Liver (tissue), 9 donors: ENCODE data around the gene ZNF138. TPM values are rescaled to one million over a fixed set of nuclear protein-coding genes. Genes with fewer than 3 reads are reported as not detected.

Experiments used
- DNase-seq: peaks from one replicate; pipeline ENCODE4 v3.0.0-alpha.2; 2017; ENCODE audit warnings: low spot score
- H3K27ac ChIP-seq, 2 donors: one replicate each; pipeline ENCODE4 v1.7.0; 2013; ENCODE audit warnings: inconsistent platforms in 2 of 2, low read length in 2 of 2, control low read depth in 1 of 2, low read depth in 1 of 2, mild to moderate bottlenecking in 1 of 2
- H3K27me3 ChIP-seq, 4 donors: one replicate each; pipeline versions ENCODE4 v1.6.1 to v1.7.0; 2013; ENCODE audit warnings: low read length in 3 of 4, inconsistent platforms in 1 of 4, mild to moderate bottlenecking in 1 of 4, moderate library complexity in 1 of 4; ENCODE audit not compliant: control insufficient read depth in 4 of 4, insufficient read depth in 4 of 4
- H3K36me3 ChIP-seq, 4 donors: one replicate each; pipeline versions ENCODE4 v1.6.1 to v1.7.0; 2013; ENCODE audit warnings: low read length in 3 of 4, mild to moderate bottlenecking in 3 of 4, low read depth in 1 of 4, moderate library complexity in 1 of 4; ENCODE audit not compliant: control insufficient read depth in 4 of 4, insufficient read depth in 3 of 4
- H3K4me1 ChIP-seq, 4 donors: one replicate each; pipeline versions ENCODE4 v1.6.1 to v1.7.0; 2013; ENCODE audit warnings: low read length in 3 of 4, mild to moderate bottlenecking in 3 of 4, moderate library complexity in 1 of 4; ENCODE audit not compliant: control insufficient read depth in 4 of 4, insufficient read depth in 4 of 4
- H3K4me3 ChIP-seq, 3 donors: one replicate each; pipeline versions ENCODE4 v1.6.1 to v1.7.0; 2013; ENCODE audit warnings: low read length in 3 of 3, control low read depth in 1 of 3, low read depth in 1 of 3, mild to moderate bottlenecking in 1 of 3
- H3K9ac ChIP-seq, 2 donors: one replicate each; pipeline ENCODE4 v1.7.0; 2013; ENCODE audit warnings: low read length in 2 of 2, mild to moderate bottlenecking in 2 of 2, moderate library complexity in 2 of 2, control low read depth in 1 of 2, low read depth in 1 of 2
- H3K9me3 ChIP-seq, 4 donors: one replicate each; pipeline versions ENCODE4 v1.6.1 to v1.7.0; 2013; ENCODE audit warnings: low read length in 3 of 4; ENCODE audit not compliant: control insufficient read depth in 4 of 4
- FOXA2 ChIP-seq: IDR thresholded peaks from 2 replicates; pipeline ENCODE4 v1.6.1; 2016; ENCODE audit warnings: antibody characterized with exemption
- GABPA ChIP-seq, 2 donors: IDR thresholded peaks in 1 of 2; conservative IDR thresholded peaks in 1 of 2; 2 replicates each; pipeline ENCODE4 v1.6.1; 2016; ENCODE audit warnings: antibody characterized with exemption in 2 of 2, mild to moderate bottlenecking in 1 of 2, moderate library complexity in 1 of 2
- HNF4A ChIP-seq, 2 donors: conservative IDR thresholded peaks; 2 replicates each; pipeline ENCODE4 v1.6.1; 2016; ENCODE audit warnings: antibody characterized with exemption in 2 of 2, mild to moderate bottlenecking in 2 of 2
- JUND ChIP-seq, 2 donors: IDR thresholded peaks; 2 replicates each; pipeline ENCODE4 v1.6.1; 2016; ENCODE audit warnings: antibody characterized with exemption in 2 of 2
- SP1 ChIP-seq: IDR thresholded peaks from 2 replicates; pipeline ENCODE4 v1.6.1; 2018; ENCODE audit warnings: antibody characterized with exemption, mild to moderate bottlenecking
- YY1 ChIP-seq: IDR thresholded peaks from 2 replicates; pipeline ENCODE4 v1.6.1; 2016; ENCODE audit warnings: antibody characterized with exemption, mild to moderate bottlenecking
- WGBS: extraction: QIAGEN DNeasy Blood & Tissue Kit; methylation state at CpG from one replicate; pipeline ENCODE4 v1.1.7; 2013; 5-methylcytosine and 5-hydroxymethylcytosine counted together
- polyA plus RNA-seq, 2 donors: library from polyadenylated mRNA; stranded (reverse) in 1 of 2; unstranded in 1 of 2; fragments of 200-250 nt in 1 of 2; fragments of >200 nt in 1 of 2; fragmentation: Nextera tagmentation in 1 of 2; extraction: Ambion mirVana in 1 of 2; gene quantifications; one replicate each; pipeline versions ENCODE4 v1.2.1 to v1.2.3, GENCODE V29; 2013 to 2015
- total RNA-seq, 2 donors: library from RNA; depleted of rRNA; stranded (reverse); fragments of >200 nt; gene quantifications; one replicate each; pipeline ENCODE4 v1.2.3, GENCODE V29; 2014
- TF ChIP-seq, protein P1 (sequence below): IDR thresholded peaks from 2 replicates; pipeline ENCODE4 v1.6.1; 2016; ENCODE audit warnings: antibody characterized with exemption
- TF ChIP-seq, protein P2 (sequence below): IDR thresholded peaks from 2 replicates; pipeline ENCODE4 v1.6.1; 2016; ENCODE audit warnings: antibody characterized with exemption
- TF ChIP-seq, protein P3 (sequence below): fragments of 150-350 bp; IDR thresholded peaks from 2 replicates; pipeline ENCODE4 v1.5.1; 2017; ENCODE audit warnings: improper control_type of control experiment, low read depth, low read length; ENCODE audit not compliant: missing input control
- TF ChIP-seq, protein P4 (sequence below): IDR thresholded peaks from 2 replicates; pipeline ENCODE4 v1.6.1; 2016; ENCODE audit warnings: antibody characterized with exemption
- TF ChIP-seq, protein P5 (sequence below): IDR thresholded peaks from 2 replicates; pipeline ENCODE4 v1.6.1; 2016; ENCODE audit warnings: antibody characterized with exemption, mild to moderate bottlenecking
- donor health status: healthy.
- donor health status: healthy.
- donor health status: healthy.
- donor health status: healthy.
- donor health status: healthy.

Gene ZNF138
- total and polyA plus RNA-seq, 4 donors, result 1.4 to 4.5 (median 3.7) TPM

DNA sequence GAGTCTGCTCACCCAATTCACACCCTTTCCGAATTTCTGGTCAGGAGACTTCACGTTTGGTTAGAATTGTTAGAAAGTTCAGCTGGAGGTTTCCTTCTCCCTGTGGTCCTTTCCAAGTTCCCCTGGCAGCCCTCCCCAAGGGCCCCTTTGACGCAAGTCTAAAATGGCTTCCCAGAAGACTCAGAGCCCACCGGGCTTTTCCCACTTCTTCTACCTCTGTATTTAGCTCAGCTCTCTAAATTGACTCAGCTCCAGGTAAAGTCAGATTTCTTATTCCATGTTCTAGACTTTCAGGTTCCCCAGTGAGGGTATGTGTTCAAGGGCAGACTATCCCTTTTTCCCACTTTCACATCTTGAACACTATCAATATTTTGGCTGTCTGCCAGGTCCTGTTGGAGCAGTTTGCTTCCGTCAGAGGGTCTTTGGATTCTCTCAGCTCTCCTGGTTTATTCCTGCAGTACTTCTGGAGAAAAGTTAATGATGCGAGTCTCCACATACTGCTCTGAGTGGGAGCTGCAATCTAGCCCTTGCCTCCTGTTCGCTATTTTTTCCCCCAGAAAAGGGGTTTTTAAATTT is 55.8 kb downstream of the ZNF138 start:
- Histone ChIP-seq H3K27ac (no peak overlapping the region), H3K9ac (no peak overlapping the region), H3K36me3 (no peaks in the 10 kb centered on the region), H3K9me3 (peaks cover 0 to 6% (median 0%) of the 10 kb centered on the region in 4 donors), H3K4me3 (no peak overlapping the region), H3K4me1 (no peaks in the 10 kb centered on the region), H3K27me3 (no peaks in the 10 kb centered on the region)
- TF ChIP-seq JUND (IDR thresholded peaks at IDR 0.05) (no peak), FOXA2 (no peak), GABPA (IDR thresholded peaks at IDR 0.05 in 1 of 2, conservative IDR thresholded peaks at IDR 0.05 in 1 of 2) (no peak), YY1 (no peak), SP1 (no peak)
- TF ChIP-seq, protein P1, sequence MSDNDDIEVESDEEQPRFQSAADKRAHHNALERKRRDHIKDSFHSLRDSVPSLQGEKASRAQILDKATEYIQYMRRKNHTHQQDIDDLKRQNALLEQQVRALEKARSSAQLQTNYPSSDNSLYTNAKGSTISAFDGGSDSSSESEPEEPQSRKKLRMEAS, result no peak
- TF ChIP-seq, protein P2, sequence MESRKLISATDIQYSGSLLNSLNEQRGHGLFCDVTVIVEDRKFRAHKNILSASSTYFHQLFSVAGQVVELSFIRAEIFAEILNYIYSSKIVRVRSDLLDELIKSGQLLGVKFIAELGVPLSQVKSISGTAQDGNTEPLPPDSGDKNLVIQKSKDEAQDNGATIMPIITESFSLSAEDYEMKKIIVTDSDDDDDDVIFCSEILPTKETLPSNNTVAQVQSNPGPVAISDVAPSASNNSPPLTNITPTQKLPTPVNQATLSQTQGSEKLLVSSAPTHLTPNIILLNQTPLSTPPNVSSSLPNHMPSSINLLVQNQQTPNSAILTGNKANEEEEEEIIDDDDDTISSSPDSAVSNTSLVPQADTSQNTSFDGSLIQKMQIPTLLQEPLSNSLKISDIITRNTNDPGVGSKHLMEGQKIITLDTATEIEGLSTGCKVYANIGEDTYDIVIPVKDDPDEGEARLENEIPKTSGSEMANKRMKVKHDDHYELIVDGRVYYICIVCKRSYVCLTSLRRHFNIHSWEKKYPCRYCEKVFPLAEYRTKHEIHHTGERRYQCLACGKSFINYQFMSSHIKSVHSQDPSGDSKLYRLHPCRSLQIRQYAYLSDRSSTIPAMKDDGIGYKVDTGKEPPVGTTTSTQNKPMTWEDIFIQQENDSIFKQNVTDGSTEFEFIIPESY, result no peak
- TF ChIP-seq, protein P3, sequence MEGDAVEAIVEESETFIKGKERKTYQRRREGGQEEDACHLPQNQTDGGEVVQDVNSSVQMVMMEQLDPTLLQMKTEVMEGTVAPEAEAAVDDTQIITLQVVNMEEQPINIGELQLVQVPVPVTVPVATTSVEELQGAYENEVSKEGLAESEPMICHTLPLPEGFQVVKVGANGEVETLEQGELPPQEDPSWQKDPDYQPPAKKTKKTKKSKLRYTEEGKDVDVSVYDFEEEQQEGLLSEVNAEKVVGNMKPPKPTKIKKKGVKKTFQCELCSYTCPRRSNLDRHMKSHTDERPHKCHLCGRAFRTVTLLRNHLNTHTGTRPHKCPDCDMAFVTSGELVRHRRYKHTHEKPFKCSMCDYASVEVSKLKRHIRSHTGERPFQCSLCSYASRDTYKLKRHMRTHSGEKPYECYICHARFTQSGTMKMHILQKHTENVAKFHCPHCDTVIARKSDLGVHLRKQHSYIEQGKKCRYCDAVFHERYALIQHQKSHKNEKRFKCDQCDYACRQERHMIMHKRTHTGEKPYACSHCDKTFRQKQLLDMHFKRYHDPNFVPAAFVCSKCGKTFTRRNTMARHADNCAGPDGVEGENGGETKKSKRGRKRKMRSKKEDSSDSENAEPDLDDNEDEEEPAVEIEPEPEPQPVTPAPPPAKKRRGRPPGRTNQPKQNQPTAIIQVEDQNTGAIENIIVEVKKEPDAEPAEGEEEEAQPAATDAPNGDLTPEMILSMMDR, result no peak
- TF ChIP-seq, protein P4, sequence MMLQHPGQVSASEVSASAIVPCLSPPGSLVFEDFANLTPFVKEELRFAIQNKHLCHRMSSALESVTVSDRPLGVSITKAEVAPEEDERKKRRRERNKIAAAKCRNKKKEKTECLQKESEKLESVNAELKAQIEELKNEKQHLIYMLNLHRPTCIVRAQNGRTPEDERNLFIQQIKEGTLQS, result no peak
- 80% methylated on average over 7 of the region's 7 CpGs for WGBS
- DNase-seq, result no peak

DNA sequence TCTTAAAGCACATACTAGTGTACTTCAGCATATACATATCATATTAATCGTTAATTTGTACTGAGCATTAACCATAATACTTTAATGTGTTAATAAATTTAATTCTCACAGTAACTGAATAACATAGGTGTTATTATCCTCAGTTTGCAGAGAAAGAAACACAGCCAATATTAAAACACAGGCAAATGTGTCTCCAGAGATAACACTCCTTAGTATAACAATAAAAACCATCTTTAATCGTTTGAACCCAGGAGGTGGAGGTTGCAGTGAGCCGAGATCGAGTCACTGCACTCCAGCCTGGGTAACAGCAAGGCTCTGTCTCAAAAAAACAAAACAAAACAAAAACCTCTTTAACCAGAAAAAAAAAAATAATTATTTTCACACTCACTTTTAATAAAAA is 59.5 kb downstream of the ZNF138 start:
- Histone ChIP-seq H3K27ac (no peak overlapping the region), H3K9me3 (peaks cover 0 to 6% (median 0%) of the 10 kb centered on the region in 4 donors), H3K4me1 (no peaks in the 10 kb centered on the region), H3K4me3 (no peak overlapping the region), H3K9ac (no peak overlapping the region), H3K36me3 (no peaks in the 10 kb centered on the region), H3K27me3 (no peaks in the 10 kb centered on the region)
- no peak for DNase-seq
- TF ChIP-seq, protein P3, result no peak
- TF ChIP-seq, protein P5, sequence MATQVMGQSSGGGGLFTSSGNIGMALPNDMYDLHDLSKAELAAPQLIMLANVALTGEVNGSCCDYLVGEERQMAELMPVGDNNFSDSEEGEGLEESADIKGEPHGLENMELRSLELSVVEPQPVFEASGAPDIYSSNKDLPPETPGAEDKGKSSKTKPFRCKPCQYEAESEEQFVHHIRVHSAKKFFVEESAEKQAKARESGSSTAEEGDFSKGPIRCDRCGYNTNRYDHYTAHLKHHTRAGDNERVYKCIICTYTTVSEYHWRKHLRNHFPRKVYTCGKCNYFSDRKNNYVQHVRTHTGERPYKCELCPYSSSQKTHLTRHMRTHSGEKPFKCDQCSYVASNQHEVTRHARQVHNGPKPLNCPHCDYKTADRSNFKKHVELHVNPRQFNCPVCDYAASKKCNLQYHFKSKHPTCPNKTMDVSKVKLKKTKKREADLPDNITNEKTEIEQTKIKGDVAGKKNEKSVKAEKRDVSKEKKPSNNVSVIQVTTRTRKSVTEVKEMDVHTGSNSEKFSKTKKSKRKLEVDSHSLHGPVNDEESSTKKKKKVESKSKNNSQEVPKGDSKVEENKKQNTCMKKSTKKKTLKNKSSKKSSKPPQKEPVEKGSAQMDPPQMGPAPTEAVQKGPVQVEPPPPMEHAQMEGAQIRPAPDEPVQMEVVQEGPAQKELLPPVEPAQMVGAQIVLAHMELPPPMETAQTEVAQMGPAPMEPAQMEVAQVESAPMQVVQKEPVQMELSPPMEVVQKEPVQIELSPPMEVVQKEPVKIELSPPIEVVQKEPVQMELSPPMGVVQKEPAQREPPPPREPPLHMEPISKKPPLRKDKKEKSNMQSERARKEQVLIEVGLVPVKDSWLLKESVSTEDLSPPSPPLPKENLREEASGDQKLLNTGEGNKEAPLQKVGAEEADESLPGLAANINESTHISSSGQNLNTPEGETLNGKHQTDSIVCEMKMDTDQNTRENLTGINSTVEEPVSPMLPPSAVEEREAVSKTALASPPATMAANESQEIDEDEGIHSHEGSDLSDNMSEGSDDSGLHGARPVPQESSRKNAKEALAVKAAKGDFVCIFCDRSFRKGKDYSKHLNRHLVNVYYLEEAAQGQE, result no peak
- no peak for TF ChIP-seq HNF4A (conservative IDR thresholded peaks at IDR 0.05)
- WGBS, result 89% methylated on average over 4 of the region's 4 CpGs
